CD4-positive, alpha-beta T cell treated with Interleukin-6 for 4 hours (primary cell): ENCODE results near the gene PTGFRN.
A peak's percentile ranks its signal among the peaks of the same experiment; 100 is the strongest.

Experiments used
- DNase-seq: peaks from one replicate; pipeline ENCODE4 v3.0.0-alpha.2; 2020; ENCODE audit warnings: mixed read lengths

The PTGFRN gene

GRCh38 chr1:116981521-116982037, 71.9 kb downstream of the PTGFRN start:
- DNase-seq = no peak

- DNase-seq = peak; percentile 20
These were observed 72.7 kb downstream of the PTGFRN start for GRCh38 chr1:116982319-116983004.

- DNase-seq = no peak
These were observed 73.4 kb downstream of the PTGFRN start for GRCh38 chr1:116983112-116983511.

GRCh38 chr1:116983678-116984077, 74.0 kb downstream of the PTGFRN start:
- DNase-seq = no peak

DNA sequence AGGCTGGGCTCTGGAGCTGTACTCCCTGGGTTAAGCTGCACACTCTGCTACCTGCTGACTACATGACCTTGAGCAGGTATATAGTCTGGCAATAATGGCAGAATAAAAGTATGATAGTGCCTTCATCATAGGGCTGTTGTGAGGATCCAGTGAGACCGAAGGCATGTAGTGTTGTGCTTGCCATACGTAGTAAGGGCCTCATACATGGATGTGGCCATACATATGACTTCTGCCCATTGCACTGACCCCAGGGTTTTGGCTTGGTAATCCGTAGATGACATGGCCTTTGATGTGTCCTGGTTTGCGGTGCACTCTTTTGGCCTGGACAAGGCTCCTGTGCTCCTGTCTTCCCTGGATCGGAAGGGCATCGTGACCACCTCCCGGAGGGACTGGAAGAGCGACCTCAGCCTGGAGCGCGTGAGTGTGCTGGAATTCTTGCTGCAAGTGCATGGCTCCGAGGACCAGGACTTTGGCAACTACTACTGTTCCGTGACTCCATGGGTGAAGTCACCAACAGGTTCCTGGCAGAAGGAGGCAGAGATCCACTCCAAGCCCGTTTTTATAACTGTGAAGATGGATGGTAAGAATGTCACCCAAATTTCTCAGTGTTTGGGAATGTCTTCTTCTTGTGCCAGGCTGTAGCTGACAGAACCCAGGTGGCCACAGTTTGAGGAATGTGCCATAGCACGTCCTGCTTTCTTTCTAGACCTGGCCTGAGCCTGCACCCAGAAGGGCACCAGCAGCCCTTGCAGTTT, 74.9 kb downstream of the PTGFRN start:
- DNase-seq = no peak

DNA sequence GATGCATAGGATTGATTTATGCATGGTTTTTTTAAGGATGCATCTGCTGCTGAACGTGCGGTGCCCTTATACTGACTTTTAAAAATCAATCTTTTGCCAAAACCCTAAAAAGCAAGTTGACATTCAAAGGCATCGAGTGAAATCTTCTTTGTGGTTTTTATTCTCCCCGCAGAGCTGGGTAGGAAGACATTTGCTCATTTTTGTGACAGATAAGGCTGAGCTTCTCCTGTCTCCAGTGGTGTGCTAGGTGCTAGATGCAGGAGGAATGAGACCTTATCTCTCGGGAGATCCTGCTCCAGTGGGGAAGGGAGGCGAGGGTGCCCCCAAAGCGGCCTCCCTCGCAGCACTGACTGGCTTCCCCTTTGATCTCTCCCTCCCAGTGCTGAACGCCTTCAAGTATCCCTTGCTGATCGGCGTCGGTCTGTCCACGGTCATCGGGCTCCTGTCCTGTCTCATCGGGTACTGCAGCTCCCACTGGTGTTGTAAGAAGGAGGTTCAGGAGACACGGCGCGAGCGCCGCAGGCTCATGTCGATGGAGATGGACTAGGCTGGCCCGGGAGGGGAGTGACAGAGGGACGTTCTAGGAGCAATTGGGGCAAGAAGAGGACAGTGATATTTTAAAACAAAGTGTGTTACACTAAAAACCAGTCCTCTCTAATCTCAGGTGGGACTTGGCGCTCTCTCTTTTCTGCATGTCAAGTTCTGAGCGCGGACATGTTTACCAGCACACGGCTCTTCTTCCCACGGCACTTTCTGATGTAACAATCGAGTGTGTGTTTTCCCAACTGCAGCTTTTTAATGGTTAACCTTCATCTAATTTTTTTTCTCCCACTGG, 76.9 kb downstream of the PTGFRN start:
- DNase-seq = peak; percentile 52

DNA sequence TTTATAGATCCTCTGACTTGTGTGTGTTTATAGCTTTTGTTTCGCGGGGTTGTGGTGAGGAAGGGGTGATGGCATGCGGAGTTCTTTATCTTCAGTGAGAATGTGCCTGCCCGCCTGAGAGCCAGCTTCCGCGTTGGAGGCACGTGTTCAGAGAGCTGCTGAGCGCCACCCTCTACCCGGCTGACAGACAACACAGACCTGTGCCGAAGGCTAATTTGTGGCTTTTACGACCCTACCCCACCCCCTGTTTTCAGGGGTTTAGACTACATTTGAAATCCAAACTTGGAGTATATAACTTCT, 77.5 kb downstream of the PTGFRN start:
- DNase-seq = peak; percentile 85

- DNase-seq = no peak
These were observed 78.5 kb downstream of the PTGFRN start for GRCh38 chr1:116988248-116988647.

GRCh38 chr1:116988908-116989307, 79.2 kb downstream of the PTGFRN start:
- no peak for DNase-seq

- no peak for DNase-seq
These were observed 80.1 kb downstream of the PTGFRN start for GRCh38 chr1:116989835-116990234.

DNA sequence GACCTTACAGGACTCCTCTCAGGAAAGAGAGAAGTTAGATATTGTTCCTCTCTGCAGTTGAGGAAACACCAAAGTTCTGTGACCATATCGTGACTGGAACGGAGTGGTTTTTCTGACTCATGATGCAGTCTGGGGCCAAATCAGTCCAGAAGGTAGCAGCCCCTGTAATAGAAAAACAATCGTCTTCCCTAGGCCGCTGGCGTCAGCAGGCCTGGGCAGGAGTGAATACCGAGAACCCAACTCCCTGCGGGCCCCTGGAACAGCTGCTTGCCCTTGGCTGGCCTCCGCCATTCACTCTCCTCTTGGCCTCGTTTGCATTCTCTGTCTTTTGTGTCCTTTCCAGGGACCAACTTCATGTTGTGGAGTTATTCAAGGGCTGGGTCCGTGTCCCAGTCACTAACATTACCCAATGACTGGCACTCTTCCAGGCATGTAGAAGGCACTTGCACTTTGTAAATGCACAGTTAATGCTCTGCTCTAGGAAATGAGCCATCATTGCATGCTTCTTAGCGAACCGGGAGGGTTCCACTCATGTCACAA, 81.0 kb downstream of the PTGFRN start:
- no peak for DNase-seq

- no peak for DNase-seq
These were observed 81.6 kb downstream of the PTGFRN start for GRCh38 chr1:116991171-116991845.

DNA sequence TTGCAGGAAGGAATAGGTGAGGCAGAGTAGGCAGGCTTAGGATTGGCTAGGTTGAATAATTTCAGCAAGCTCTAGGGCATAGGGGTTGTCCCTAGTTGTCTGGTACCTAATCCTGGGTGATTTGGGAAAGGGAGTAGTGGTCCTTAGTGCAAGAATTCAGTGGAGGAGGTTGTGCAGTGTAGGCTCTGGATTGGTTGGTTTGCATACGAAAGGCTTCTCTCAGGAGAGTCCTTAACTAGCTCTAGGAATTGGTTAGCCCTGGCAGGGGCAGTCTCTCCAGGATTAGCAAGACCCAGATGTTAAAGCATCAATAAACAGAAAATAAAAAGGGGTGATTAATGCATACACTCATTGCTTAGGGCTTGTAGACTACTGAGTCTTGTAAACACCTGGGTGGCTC, 82.2 kb downstream of the PTGFRN start:
- DNase-seq = no peak

DNA sequence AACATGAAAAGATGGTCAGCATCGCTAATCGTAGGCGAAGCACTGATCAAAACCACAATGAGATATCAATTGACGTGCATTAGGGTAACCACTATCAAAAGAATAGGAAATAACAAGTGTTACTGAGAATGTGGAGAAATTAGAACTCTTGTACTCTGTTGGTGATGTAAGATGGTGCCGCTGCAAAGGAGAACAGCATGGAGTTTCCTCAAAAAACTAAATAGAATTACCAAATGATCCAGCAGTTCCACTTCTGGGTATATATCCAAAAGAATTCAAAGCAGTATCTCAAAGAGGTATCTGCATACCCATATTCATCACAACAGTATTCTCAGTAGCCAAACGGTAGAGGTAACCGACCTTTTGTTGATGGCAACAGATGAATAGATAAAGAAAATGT, 83.6 kb downstream of the PTGFRN start:
- no peak for DNase-seq

- DNase-seq = no peak
These were observed 84.7 kb downstream of the PTGFRN start for GRCh38 chr1:116994411-116994810.

DNA sequence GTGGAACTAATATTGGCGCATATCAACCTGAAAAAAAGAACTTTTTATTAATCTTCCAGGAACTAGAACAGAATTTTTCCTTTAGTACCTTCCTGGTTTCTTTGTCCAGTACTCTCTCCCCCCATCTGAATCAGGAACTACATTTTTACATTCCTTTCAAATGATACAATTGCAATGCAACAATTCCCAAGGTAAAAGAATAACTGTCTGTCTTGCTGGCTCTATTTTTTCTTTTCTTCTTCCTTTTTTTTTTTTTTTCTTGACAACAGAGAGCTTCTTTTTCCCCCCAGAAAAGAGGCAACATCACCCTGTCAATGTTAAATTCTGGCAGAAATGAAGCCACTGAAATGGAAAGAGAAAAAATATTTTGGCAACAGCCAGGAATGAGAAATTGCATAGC, 87.3 kb downstream of the PTGFRN start:
- DNase-seq = no peak

DNA sequence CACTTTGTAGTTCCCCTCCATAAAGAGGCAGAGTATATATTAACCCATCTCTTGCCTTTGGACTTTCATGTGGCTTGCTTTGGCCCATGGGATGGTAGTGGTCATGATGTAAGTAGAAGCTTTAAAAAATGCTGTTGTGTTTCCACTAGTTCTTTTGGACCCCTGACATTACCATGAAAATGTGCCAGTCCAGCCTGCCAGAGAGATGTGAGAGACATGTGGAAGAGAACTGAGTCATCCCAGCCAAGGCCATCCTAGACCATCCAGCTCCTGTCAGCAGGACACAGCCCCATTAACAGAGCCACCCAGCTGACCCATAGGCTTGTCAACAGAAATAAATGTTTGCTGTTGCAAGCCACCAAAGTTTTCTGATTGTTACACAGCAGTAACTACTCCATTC, 87.9 kb downstream of the PTGFRN start:
- no peak for DNase-seq

GRCh38 chr1:116999596-116999995, 89.9 kb downstream of the PTGFRN start:
- no peak for DNase-seq

GRCh38 chr1:117000142-117000541, 90.4 kb downstream of the PTGFRN start:
- DNase-seq = no peak

DNA sequence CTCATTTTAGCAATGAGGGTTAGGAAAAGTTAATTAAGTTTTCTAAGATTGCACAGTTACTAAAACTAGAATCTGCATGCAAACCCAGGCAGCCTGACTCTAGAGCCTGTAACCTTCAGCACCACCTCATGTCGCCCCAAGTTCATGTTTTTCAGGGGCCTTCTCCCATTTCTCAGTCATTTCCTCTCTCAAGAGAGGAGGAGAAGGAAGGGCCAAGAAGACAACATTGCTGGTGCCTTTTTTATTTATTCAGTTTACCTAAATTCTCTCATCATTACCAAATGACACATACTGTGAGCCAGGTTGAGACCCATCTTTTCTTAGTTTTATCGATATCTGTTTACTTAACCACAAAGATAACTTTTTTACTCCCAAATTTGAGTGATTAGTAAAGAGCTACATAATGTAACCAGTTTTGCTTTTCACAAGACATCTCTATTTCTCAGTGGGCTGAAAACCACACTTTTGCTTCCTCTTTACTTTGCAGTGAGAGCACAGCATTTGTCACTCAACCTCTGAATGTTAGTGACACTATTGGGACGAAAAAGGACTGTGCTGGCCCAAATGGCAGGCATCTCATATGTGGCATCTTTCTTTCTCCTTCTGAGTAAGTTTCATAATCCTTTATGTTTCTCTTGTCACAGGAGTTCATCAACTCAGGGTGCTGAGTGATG, 91.7 kb downstream of the PTGFRN start, which contains the start of gene CD101:
CD101 (plus strand) TSS at position 507 of the 674 bp plus-strand sequence; CDS start at position 565, 58 bp downstream.
- DNase-seq = peak; percentile 22

DNA sequence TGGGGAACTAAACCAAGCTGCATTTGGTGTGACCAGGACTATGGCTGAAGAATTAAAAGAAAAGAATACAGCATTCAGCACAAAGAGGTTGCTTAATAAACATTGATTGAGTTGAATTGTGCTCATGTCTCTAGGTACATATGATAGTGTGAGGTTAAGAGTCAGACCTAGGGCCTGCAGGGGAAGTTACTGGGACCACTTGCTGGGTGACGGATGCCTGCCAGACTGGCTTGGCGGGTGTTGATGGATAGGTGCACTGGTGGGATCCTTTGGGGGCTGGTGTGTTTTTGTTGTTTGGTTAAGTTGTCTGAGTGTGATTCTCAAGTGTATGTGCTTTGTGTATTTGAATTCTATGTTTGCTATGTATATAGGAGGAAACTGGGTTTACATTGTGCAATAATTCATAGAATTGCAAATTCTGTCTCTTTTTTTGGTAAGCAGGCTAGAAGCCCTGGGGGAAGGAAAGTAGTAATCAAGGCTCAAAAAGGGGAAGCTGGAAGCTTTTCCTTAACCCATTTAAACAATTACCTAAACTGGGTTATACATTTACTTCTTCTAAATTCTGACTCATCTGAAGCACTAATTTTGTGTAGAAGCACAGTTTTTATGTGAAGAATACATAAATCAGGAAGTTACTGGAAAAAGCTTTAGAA, 93.6 kb downstream of the PTGFRN start:
- no peak for DNase-seq

DNA sequence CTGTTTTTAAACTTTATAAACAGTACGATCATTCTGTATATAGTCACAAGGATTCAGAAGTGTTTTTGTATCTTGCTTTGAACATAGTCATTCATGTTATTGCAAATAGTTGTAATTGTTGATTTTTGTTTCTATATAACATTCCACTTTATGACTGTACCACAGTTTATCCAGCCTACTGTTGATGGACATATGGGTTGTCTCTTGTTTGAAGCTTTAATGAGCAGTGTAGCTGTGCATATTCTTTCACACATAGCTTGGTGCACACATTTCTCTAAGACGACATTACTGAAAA, 98.0 kb downstream of the PTGFRN start:
- DNase-seq = no peak
